Right renal cortex interstitium (tissue), 3 donors: ENCODE data around the gene PMAIP1. TPM values are rescaled to one million over a fixed set of nuclear protein-coding genes. Genes with fewer than 3 reads are reported as not detected.
"Not testable (repeated sequence)": the region's sequence is repeated elsewhere in the genome, so short reads cannot be mapped to it uniquely, and the experiment has no call there.

Experiments
- DNase-seq, 3 donors: peaks; one replicate each; pipeline ENCODE4 v3.0.0-alpha.2; 2013; ENCODE audit warnings: low read depth in 3 of 3, low spot score in 2 of 3
- polyA plus RNA-seq, 3 donors: library from polyadenylated mRNA; unstranded; fragments of 120-200 nt; gene quantifications; one replicate each; pipeline ENCODE4 v1.2.1, GENCODE V29; 2013; ENCODE audit not compliant: insufficient read length in 3 of 3

Gene PMAIP1
- 1 to 10 TPM; 3.1 to 3.8 (median 3.2) TPM for polyA plus RNA-seq

DNA sequence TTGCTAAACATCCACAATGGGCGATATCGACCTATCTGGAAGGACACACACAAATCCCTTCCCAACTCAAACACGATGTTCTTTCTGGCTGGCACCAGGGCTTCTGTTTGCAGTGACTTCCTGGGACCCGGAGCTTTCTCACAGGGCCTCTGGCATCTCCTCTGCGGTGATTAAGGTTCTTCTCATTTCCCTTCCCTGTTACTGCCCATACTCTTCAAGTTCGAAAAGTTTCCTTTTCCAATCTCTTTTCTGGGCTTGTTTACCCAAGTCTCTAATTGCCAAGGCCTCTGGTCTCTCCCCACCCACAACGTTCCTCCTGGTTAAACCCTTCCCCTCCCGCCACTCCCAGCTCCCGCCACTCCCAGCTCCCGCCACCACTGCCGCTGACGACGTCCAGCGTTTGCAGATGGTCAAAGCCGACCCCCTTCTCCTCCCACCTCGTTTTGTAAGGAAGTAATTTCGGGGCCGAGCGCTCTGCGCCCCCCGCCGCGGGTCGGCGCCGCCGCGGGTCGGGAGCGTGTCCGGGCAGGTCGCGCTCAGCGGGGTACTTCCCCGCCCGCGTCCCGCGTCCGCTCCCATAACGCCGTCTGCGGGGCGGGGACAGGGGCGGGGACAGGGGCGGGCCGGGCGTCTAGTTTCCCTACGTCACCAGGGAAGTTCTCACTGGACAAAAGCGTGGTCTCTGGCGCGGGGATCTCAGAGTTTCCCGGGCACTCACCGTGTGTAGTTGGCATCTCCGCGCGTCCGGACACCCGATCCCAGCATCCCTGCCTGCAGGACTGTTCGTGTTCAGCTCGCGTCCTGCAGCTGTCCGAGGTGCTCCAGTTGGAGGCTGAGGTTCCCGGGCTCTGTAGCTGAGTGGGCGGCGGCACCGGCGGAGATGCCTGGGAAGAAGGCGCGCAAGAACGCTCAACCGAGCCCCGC is at the start of gene PMAIP1:
PMAIP1 (plus strand) TSS at position 699 of the 924 bp plus-strand sequence; CDS start at position 881, 182 bp downstream.
- DNase-seq: peak in 2 of 3 donors; percentile 68 to 78

DNA sequence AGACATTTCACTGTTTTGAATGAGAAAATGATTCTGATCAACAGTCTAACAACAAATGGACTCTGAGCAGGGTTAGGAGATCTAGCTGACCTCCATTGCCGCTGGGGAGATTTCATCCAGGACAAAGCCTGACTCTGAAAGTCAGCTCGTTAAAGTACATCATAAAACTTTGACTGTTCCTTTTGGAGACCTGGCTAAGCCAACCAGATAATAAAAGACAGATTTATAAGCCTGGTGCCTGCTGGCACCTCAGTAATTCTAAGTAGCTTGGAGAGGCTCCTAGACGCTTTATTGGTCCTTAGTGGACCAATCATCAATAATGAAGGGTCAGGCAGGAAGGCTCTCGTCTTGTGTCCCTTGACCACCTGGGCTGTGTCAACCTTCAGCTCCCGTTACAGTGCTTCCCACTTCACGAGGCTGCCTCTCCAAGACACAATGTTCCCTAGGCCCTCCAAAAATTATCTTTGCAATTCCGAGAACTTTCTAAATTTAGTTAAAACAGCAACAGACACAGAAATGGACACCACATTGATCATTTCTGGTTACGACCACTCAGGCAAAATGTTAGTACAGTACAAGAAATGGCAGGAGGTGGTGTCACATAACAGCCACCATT is 47.9 kb upstream of the PMAIP1 start:
- no peak for DNase-seq

DNA sequence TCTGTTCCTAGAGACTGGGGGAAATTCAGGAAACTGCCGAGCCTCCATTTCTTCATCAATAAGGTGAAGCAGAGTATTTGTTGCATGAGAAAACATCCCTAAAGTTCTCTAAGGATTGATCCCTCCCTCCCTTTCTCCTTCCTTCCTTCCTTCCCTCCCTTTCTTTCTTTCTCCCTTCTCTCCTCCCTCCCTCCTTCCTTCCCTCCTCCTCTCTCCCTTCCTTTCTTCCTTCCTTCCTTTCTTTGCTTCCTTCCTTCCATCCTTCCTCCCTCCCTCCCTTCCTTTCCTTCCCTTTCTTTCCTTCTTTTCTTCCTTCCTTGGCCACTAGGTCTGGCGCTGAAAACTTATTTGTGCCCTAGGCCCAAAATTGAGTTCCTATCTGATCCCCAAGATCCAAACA is 47.2 kb upstream of the PMAIP1 start:
- no peak for DNase-seq

DNA sequence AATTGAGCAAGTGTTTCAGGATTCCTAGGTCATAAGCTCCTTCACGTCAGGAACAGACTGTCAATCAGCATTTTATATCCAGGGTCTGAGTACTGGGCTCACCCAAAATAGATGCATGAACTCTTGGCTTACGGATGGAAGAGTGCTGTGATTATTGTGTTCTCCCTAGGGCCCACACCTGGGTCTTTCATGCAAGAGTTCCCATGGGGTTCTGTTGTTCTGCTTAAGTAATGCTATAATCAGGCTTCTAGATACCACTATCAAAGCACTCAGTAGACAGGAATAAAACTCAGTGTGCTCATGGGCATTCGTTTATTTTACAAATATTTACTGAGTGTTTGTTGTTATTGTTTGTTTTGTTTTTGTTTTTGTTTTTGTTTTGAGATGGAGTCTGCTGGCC is 46.4 kb upstream of the PMAIP1 start:
- no peak for DNase-seq

DNA sequence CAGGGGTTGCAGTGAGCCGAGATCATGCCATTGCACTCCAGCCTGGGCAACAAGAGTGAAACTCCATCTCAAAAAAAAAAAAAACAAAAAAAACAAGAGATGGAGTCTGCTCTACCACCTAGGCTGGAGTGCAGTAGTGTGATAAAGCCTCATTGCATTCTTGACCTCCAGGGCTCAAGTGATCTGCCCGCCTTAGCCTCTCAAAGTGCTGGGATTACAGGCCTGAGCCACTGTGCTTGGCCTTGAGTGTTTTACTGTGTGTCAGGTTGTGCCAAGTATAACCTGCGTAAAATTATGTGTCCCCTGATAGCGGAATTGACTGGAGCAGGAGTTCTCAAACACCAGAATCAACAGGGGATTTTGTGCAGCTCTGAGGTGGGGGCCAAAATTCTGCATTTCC is 45.8 kb upstream of the PMAIP1 start:
- DNase-seq: not testable (repeated sequence)

DNA sequence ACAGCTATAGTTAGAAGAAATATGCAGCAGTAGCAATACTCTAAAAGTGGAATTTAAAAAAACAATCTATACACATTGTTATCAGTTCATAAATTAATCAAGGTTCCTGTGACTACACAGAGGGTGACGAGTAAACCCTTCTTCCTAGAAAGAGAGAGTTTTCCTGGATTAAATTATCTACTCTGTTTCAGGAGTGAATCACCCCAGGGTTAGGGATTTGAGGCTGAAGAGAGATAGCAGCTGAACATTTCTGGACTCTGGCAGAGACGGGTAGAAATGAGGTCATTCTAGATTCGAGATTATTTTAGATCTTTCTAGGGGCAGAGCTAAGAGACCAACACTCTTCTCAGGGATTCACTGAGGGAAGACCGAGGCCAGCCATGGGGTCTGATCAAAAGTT is 38.8 kb upstream of the PMAIP1 start:
- no peak for DNase-seq

DNA sequence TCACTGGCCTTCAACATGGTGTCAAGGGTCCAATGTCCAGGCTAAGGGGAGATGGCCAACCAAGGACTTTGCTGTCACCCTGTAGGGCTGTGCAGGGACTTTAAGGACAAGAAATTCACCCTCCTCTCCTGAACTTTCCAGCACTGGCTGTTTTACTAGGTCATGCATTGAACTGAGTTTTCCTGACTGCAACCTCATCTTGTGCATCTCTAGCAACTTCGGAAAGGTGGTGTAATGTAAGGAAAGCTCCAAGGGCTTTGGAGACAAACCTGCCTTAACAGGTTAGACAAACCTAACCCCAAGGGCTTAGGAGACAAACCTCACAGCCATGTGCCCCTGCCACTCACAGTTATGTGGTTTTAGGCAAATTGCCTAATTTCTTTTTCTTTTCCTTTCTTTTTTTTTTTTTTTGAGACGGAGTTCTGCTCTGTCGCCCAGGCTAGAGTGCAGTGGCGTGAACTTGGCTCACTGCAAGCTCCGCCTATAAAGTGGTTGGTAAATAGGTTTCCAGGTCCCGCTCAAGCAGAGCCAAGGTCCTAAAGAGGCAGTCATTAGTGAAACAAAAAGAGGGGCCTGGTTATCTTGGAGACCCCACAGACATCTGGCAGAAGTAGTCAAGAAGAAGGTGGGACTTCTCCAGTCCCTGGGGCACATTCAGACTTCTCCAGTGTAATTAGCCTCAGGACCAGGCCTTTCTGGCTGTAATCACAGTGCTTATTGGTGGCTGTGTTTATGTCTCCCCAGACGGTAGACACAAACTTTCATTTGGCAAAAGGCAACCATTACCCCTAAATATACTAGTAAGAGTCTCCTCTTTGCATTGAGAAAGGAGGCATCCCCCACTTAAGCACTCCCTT is 37.6 kb upstream of the PMAIP1 start:
- no peak for DNase-seq

DNA sequence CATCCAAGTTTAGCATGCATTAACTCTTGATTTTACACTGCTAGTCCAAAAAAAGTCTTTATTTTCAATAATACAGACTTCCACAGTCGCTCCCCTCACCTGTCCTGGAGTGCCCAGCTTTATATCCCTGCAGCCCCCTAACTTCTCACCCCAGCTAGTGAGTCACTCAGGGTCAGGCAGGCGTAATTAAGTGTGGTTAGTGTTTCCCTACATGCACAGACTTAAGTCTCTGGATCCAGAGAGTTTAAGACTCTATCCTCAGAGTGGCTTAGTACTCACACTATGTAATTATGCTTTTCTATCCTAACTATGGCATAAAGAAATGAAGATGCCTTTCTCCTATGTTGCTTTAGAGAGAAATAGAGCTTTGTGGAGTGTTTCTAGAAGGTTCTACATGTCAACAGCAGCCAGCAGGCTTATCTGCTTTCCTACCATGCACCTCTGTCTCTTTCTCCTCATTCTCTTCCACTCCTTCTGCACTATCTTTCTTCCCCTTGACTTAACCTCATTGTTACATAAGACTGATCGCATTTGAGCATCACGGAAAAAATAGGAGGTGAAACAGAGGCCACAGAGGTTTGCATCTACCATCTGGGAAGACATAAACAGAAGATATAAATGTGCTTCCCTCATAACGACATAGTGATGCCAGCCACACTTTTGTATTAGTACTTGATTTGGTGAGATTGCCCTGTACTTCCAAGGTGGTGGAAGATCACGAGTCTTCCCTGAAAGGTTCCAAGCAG is 34.4 kb upstream of the PMAIP1 start:
- no peak for DNase-seq

DNA sequence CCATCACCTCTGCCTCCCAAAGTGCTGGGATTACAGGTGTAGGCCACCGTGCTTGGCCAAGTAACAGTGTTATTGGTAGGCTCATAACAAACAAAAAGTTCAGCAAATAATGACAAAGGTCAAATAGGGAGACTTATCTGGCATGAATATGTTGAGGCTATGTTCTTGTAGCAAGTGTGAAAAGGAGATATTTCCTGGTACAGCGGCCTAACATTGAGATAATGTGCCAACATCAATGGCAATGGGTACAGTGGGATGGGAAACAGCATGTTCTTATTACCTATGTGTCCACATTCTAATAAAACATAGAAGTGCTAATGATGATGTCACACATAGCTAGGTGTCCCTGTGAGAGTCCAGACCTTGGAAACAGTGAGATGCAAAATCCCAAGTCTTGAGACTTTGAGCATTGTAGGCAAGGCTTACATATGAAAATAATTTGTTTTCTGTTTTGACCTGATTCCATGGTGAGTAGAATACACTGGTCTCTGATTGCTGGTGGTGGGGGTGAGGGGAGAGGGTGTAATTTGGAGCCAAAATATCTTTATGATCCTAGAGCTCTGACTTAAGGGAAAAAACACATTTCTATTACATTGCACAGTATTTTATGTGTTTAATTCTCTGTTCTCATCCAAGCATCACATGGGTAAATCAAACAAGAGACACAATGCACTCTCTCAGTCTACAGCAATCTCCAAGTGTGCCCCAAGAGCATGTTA is 33.1 kb upstream of the PMAIP1 start:
- DNase-seq: no peak

DNA sequence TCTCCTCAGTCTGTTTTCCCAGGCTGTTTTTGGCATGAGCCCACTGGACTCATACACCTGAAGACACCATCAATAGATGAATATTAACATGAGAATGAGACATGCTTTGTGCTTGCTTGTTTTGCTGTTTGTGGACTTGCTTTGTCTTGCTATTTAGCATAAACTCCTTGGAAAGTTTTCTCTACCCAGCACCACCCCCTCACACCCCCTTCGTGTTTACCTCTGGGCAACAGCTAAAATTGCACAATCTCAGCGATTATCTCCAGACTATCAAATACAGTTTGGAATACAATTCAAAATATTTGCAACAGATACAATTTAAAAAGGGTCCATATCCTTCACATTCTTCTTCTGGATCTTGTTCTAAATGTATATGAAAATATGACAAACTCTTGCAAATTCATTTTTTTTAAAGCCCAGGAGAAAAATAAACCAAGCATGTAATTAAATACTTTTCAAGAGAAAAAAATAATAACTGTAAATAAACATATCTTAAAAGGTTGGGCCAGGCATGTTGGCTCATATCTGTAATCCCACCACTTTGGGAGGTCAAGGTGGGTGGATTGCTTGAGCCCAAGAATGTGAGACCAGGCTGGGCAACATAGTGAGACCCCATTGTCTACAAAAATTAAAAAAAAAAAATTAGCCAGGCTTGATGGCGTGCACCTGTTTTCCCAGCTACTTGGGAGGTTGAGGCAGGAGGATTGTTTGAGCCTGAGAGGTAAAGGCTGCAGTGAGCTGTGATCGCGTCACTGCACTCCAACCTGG is 32.3 kb upstream of the PMAIP1 start:
- DNase-seq: no peak

DNA sequence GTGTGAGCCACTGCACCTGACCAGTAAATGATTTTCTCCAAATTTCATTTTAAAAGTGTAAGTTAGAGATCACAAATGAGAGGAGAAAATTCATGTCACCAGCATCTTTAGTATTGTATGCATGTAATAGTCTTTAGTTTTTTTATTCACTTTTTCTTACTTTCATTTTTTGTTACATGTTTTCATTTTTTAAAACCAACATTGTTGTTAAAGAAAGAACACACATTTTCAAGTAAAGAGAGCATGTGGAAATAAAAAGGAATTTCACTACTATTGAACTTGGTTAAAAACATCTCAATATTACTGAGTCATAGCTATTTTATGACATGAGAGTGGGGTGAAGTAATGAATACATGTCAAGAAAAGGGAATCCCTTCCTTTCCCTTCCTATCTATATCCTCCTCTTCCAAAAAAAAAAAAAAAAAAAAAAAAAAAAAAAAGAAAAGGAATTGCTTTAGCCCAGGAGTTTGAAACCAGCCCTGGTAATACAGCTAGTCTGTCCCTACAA is 29.1 kb upstream of the PMAIP1 start:
- no peak for DNase-seq

DNA sequence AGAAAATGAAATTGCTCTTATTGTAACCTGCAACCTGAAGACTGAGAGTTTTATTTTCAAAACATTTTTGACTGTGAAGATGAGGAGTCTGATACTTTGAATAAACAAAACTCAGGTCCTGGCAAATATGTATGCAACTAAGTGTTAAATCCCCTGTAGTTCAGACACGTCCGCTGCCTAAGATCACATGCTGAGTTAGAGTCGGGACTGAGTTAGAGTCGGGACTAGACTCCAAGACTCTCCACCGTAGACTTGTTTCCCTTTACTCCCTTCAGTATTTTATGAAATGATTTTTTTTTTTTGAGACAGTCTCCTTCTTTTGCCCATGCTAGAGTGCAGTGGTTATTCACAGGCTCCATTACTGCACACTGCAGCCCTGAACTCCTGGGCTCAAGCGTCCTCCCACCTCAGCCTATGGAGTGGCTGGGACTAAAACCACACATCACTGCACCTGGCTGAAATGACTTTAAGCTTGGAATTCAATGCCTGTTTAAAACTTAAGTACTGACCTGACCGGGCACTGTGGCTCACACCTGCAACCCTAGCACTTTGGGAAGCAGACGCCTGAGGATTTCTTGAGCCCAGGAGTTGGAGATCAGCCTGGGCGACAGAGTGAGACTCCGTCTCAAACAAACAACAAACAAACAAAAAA is 28.0 kb upstream of the PMAIP1 start:
- no peak for DNase-seq

DNA sequence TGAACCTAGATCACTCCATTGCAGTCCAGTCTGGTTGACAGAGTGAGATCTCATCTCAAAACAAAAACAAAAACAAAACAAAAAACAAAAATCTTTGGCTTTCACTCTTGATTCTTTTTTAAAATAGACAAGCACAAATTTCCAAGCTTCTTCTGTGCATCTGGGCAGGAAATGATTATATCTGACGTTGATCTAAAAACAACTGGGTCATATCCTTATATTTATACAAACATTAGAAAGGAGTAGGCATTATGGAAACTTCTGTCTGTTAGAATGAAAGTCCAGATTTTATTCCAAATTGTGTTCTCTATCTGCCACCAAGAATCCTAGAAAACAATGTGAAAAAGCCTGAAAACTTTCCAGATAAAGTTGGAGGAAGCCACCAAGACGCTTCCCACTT is 26.2 kb upstream of the PMAIP1 start:
- DNase-seq: no peak

DNA sequence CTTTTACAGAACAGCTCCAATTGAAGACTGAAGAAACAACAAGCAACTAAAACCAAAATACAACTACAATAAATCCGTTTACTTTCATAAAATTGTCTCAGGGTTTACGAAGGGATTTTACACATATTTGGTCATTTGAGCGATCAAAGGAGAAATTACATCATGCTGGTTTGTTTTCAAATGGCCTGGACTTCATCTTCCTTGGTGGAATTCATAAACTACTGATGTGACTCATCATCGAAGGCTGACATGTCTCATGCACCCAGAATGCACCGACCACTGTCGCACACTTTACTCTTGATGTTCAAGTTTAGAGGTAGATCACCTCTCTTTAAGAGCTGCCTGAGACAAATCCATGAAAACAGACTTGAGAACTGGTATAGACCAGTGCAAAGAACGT is 25.6 kb upstream of the PMAIP1 start:
- DNase-seq: no peak

DNA sequence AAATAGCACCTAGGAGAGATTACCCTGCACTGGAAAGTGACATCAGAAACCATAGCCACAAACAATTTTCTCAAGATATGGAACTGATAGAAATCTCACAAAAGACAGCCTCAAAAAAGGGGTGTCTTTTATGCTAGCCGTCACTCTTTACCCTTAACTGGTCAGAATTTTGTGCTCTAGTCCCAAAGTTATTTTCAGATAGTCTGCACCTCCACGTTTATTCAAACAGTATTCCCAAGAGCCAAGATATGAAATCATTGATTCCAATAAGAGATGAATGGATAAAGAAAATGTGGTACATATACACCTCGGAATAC is 23.5 kb upstream of the PMAIP1 start:
- no peak for DNase-seq

DNA sequence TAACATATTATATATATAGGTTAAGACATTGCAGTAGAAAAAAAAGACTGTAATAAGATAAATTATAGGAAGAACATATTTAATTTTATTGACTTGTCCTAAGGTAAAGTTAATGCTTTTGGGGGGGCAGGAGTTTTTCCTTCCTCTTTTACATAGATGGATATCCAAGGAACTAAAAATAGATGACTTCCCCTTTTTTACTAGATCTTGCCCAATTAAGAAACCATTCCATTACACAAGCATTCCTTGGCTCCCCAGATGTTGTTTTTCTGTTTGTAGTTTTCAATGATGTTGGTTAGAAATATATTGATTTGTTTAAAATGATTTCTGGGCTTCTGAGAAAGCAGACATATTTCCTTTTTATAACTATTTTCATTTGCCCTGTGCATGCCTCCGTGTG is 22.4 kb upstream of the PMAIP1 start:
- no peak for DNase-seq

DNA sequence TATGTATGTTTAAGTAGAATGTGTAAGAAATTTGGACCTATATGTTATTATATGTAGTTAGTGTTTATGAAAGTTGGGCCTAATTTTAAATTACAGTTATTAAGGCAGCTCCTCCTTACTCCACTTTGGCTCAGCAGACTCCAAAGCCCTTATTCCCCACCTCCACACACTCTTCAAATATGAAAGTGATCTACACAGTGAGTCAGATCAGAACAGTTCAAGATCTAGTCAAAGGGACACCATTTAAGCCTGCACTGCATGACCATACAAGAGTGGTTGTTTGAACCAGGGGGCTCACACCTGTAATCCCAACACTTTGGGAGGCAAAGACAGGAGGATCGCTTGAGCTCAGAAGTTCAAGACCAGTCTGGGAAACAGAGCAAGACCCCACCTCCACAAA is 21.2 kb upstream of the PMAIP1 start:
- DNase-seq: no peak
